ENCODE measurements around the gene TBC1D9B. TPM values are rescaled to one million over a fixed set of nuclear protein-coding genes. Genes with fewer than 3 reads are reported as not detected.

Gene TBC1D9B
- total RNA-seq, 1 experiment from 2014 or later = 44.9 TPM

- intact Hi-C loops (cut with micrococcal nuclease) = no loop called here
- Histone ChIP-seq H3F3A (ENCODE audit: low read length, unreplicated experiment) (no peaks in the 10 kb centered on the region), H4K20me1 (ENCODE audit: low read length) (no peaks in the 10 kb centered on the region), H3K4me3 (ENCODE audit: low read length) (no peak overlapping the region), H3K4me1 (ENCODE audit: insufficient read depth, low read length) (no peaks in the 10 kb centered on the region), H3K36me3 (ENCODE audit: low read depth, low read length) (no peaks in the 10 kb centered on the region; the same call in 1 of the 2 replicates), H2AFZ (ENCODE audit: low read length) (no peak overlapping the region), H3K4me2 (ENCODE audit: low read length) (no peak overlapping the region), H3K79me2 (ENCODE audit: low read length) (no peaks in the 10 kb centered on the region), H3K9me3 (ENCODE audit: low read length) (no peaks in the 10 kb centered on the region), H3K9ac (ENCODE audit: low read length) (no peak overlapping the region), H3K9me2 (replicated peaks; ENCODE audit: low read length) (no peaks in the 10 kb centered on the region), H3K27ac (ENCODE audit: low read length) (no peak overlapping the region), H3K27me3 (ENCODE audit: low read length) (no peaks in the 10 kb centered on the region)
- no peak for TF ChIP-seq EZH2phosphoT487 (IDR thresholded peaks at IDR 0.05; ENCODE audit: borderline replicate concordance, low read length)
- TF ChIP-seq, protein P1, sequence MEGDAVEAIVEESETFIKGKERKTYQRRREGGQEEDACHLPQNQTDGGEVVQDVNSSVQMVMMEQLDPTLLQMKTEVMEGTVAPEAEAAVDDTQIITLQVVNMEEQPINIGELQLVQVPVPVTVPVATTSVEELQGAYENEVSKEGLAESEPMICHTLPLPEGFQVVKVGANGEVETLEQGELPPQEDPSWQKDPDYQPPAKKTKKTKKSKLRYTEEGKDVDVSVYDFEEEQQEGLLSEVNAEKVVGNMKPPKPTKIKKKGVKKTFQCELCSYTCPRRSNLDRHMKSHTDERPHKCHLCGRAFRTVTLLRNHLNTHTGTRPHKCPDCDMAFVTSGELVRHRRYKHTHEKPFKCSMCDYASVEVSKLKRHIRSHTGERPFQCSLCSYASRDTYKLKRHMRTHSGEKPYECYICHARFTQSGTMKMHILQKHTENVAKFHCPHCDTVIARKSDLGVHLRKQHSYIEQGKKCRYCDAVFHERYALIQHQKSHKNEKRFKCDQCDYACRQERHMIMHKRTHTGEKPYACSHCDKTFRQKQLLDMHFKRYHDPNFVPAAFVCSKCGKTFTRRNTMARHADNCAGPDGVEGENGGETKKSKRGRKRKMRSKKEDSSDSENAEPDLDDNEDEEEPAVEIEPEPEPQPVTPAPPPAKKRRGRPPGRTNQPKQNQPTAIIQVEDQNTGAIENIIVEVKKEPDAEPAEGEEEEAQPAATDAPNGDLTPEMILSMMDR (conservative IDR thresholded peaks at IDR 0.05; ENCODE audit: low read depth, low read length) = no peak
- no peak for TF ChIP-seq EZH2 (IDR thresholded peaks at IDR 0.05; ENCODE audit: low read length, unreplicated experiment)
- POLR2A ChIA-PET (ENCODE audit: unreplicated experiment) = no interaction called here
- CTCF ChIA-PET = no interaction called here
- no TSS peak for BruUV-seq (replicated peaks)
- DNase-seq (no peak), ATAC-seq (no peak)
Observed at GRCh38 chr5:179874136-179874535, 33.6 kb downstream of the TBC1D9B start.

GRCh38 chr5:179873588-179874110 lies 34.0 kb downstream of the TBC1D9B start:
- intact Hi-C loops (cut with micrococcal nuclease) = no loop called here
- Histone ChIP-seq H3K4me3 (ENCODE audit: low read length) (no peak overlapping the region), H3K9me3 (ENCODE audit: low read length) (no peaks in the 10 kb centered on the region), H3K79me2 (ENCODE audit: low read length) (no peaks in the 10 kb centered on the region), H3K9ac (ENCODE audit: low read length) (no peak overlapping the region), H3K36me3 (ENCODE audit: low read depth, low read length) (no peaks in the 10 kb centered on the region; the same call in 1 of the 2 replicates), H3K9me2 (replicated peaks; ENCODE audit: low read length) (no peaks in the 10 kb centered on the region), H3F3A (ENCODE audit: low read length, unreplicated experiment) (no peaks in the 10 kb centered on the region), H3K27me3 (ENCODE audit: low read length) (no peaks in the 10 kb centered on the region), H3K4me2 (ENCODE audit: low read length) (no peak overlapping the region), H3K27ac (ENCODE audit: low read length) (no peak overlapping the region), H3K4me1 (ENCODE audit: insufficient read depth, low read length) (no peaks in the 10 kb centered on the region), H2AFZ (ENCODE audit: low read length) (no peak overlapping the region), H4K20me1 (ENCODE audit: low read length) (no peaks in the 10 kb centered on the region)
- DNase-seq (no peak), ATAC-seq (no peak)
- ChIA-PET POLR2A (ENCODE audit: unreplicated experiment) (no interaction called here), CTCF (no interaction called here)
- TF ChIP-seq EZH2 (IDR thresholded peaks at IDR 0.05; ENCODE audit: low read length, unreplicated experiment) (no peak), EZH2phosphoT487 (IDR thresholded peaks at IDR 0.05; ENCODE audit: borderline replicate concordance, low read length) (no peak)
- TF ChIP-seq, protein P1 (conservative IDR thresholded peaks at IDR 0.05; ENCODE audit: low read depth, low read length) = no peak
- no TSS peak for BruUV-seq (replicated peaks)

GRCh38 chr5:179872828-179873575 lies 34.7 kb downstream of the TBC1D9B start:
- Histone ChIP-seq H3K9ac (ENCODE audit: low read length) (no peak overlapping the region), H3K4me3 (ENCODE audit: low read length) (no peak overlapping the region), H3K4me2 (ENCODE audit: low read length) (no peak overlapping the region), H3K27ac (ENCODE audit: low read length) (no peak overlapping the region), H4K20me1 (ENCODE audit: low read length) (no peaks in the 10 kb centered on the region), H3K4me1 (ENCODE audit: insufficient read depth, low read length) (no peaks in the 10 kb centered on the region), H3K9me3 (ENCODE audit: low read length) (no peaks in the 10 kb centered on the region), H3K79me2 (ENCODE audit: low read length) (no peaks in the 10 kb centered on the region), H2AFZ (ENCODE audit: low read length) (no peak overlapping the region), H3K36me3 (ENCODE audit: low read depth, low read length) (no peaks in the 10 kb centered on the region; the same call in 1 of the 2 replicates), H3K27me3 (ENCODE audit: low read length) (no peaks in the 10 kb centered on the region), H3F3A (ENCODE audit: low read length, unreplicated experiment) (no peaks in the 10 kb centered on the region), H3K9me2 (replicated peaks; ENCODE audit: low read length) (no peaks in the 10 kb centered on the region)
- POLR2A ChIA-PET (ENCODE audit: unreplicated experiment) = no interaction called here
- ATAC-seq (no peak), DNase-seq (no peak)
- TF ChIP-seq EZH2 (IDR thresholded peaks at IDR 0.05; ENCODE audit: low read length, unreplicated experiment) (no peak), EZH2phosphoT487 (IDR thresholded peaks at IDR 0.05; ENCODE audit: borderline replicate concordance, low read length) (no peak)
- TF ChIP-seq, protein P1 (conservative IDR thresholded peaks at IDR 0.05; ENCODE audit: low read depth, low read length) = no peak
- BruUV-seq (replicated peaks) = no TSS peak
- CTCF ChIA-PET = no interaction called here
- intact Hi-C loops (cut with micrococcal nuclease) = no loop called here
